Glomerular visceral epithelial cell (primary cell): ENCODE data around the gene ADSS2.
A peak's percentile ranks its signal among the peaks of the same experiment; 100 is the strongest.
"Not testable (repeated sequence)": the region's sequence is repeated elsewhere in the genome, so short reads cannot be mapped to it uniquely, and the experiment has no call there.

Experiments
- DNase-seq: peaks from one replicate; pipeline ENCODE4 v3.0.0-alpha.2; 2016; ENCODE audit errors: extremely low spot score

Gene ADSS2

GRCh38 chr1:244397131-244397530 is 54.6 kb downstream of the ADSS2 start:
- no peak for DNase-seq

GRCh38 chr1:244395965-244396364 is 55.7 kb downstream of the ADSS2 start:
- no peak for DNase-seq

GRCh38 chr1:244394826-244395765 is 56.6 kb downstream of the ADSS2 start:
- DNase-seq, result no peak

- no peak for DNase-seq
These were observed 57.4 kb downstream of the ADSS2 start for GRCh38 chr1:244394346-244394745.

GRCh38 chr1:244393604-244394176 is 58.0 kb downstream of the ADSS2 start:
- DNase-seq, result no peak

GRCh38 chr1:244391761-244392160 is 59.9 kb downstream of the ADSS2 start:
- peak; percentile 92 for DNase-seq

- no peak for DNase-seq
These were observed 62.7 kb downstream of the ADSS2 start for GRCh38 chr1:244388961-244389360.

GRCh38 chr1:244387415-244387814 is 64.3 kb downstream of the ADSS2 start:
- no peak for DNase-seq

- no peak for DNase-seq
These were observed 65.1 kb downstream of the ADSS2 start for GRCh38 chr1:244386595-244386994.

GRCh38 chr1:244384066-244384465 is 67.6 kb downstream of the ADSS2 start:
- DNase-seq, result no peak

GRCh38 chr1:244383278-244383884 is 68.3 kb downstream of the ADSS2 start:
- no peak for DNase-seq

GRCh38 chr1:244381878-244382565 is 69.7 kb downstream of the ADSS2 start:
- DNase-seq, result peak; percentile 21

GRCh38 chr1:244376126-244376525 is 75.6 kb downstream of the ADSS2 start:
- no peak for DNase-seq

GRCh38 chr1:244375051-244375450 is 76.7 kb downstream of the ADSS2 start:
- no peak for DNase-seq

- not testable (repeated sequence) for DNase-seq
These were observed 77.2 kb downstream of the ADSS2 start for GRCh38 chr1:244374484-244374883.

- peak; percentile 28 for DNase-seq
These were observed 80.2 kb downstream of the ADSS2 start for GRCh38 chr1:244371242-244372141.

GRCh38 chr1:244370060-244370637 is 81.6 kb downstream of the ADSS2 start:
- DNase-seq, result no peak

GRCh38 chr1:244369256-244370057 is 82.3 kb downstream of the ADSS2 start:
- no peak for DNase-seq

- no peak for DNase-seq
These were observed 83.4 kb downstream of the ADSS2 start for GRCh38 chr1:244368279-244368678.
